IMR-90 (cell line): Measurements from ENCODE around the gene SLC25A26. TPM values are rescaled to one million over a fixed set of nuclear protein-coding genes. Genes with fewer than 3 reads are reported as not detected.

ENCODE experiments used
- ATAC-seq: fragments of 200-7000 bp; cut with Tn5 transposase; 2 replicates; pipeline ENCODE4 v1.9.1; 2020; ENCODE audit warnings: low read depth, mild to moderate bottlenecking, moderate library complexity
- BruUV-seq: library from RNA; stranded (reverse); fragments of 400-500 nt; replicated peaks from 2 replicates; lab custom pipeline; 2021; lab: Mats Ljungman, UMichigan
- CTCF ChIA-PET: fragments of 300-600 bp; formaldehyde crosslinking; extraction: SDS; loops from one replicate; lab custom pipeline; 2021; ENCODE audit warnings: antibody characterized with exemption; lab: Yijun Ruan, JAX
- POLR2A ChIA-PET: fragments of 300-600 bp; sonication (Branson Sonifier 250); formaldehyde crosslinking; loops from one replicate; lab custom pipeline; 2022; ENCODE audit warnings: antibody characterized with exemption; ENCODE audit not compliant: unreplicated experiment; lab: Charles Lee
- DNase-seq: peaks from one replicate; pipeline ENCODE4 v3.0.0; 2013
- H2AFZ ChIP-seq: replicated peaks from 2 replicates; pipeline ENCODE3; 2013; ENCODE audit warnings: low read length, mild to moderate bottlenecking; ENCODE audit not compliant: poor library complexity
- H2AK5ac ChIP-seq: 2 replicates; pipeline ENCODE4 v1.6.1; 2013; ENCODE audit warnings: low read depth, low read length, inconsistent platforms
- H2AK9ac ChIP-seq: replicated peaks from 2 replicates; pipeline ENCODE3; 2013; ENCODE audit warnings: mild to moderate bottlenecking, low read depth, low read length, moderate library complexity; ENCODE audit not compliant: poor library complexity
- H2BK120ac ChIP-seq: 2 replicates; pipeline ENCODE4 v1.6.1; 2013; ENCODE audit warnings: low read depth, low read length, inconsistent platforms
- H2BK15ac ChIP-seq: 3 replicates; pipeline ENCODE4 v1.6.1; 2013; ENCODE audit warnings: low read depth, low read length, inconsistent platforms
- H2BK20ac ChIP-seq: 2 replicates; pipeline ENCODE4 v1.6.1; 2013; ENCODE audit warnings: low read depth, mild to moderate bottlenecking, inconsistent platforms, low read length, moderate library complexity
- H2BK5ac ChIP-seq: 2 replicates; pipeline ENCODE4 v1.6.1; 2013; ENCODE audit warnings: mild to moderate bottlenecking, low read depth, low read length, inconsistent platforms; ENCODE audit not compliant: poor library complexity, severe bottlenecking
- H3K14ac ChIP-seq: replicated peaks from 2 replicates; pipeline ENCODE4 v1.6.1; 2013; ENCODE audit warnings: low read depth, low read length, inconsistent platforms
- H3K18ac ChIP-seq: 2 replicates; pipeline ENCODE4 v1.6.1; 2013; ENCODE audit warnings: low read depth, low read length, control low read depth
- H3K23ac ChIP-seq: 2 replicates; pipeline ENCODE4 v1.6.1; 2013; ENCODE audit warnings: low read depth, low read length, inconsistent platforms
- H3K27ac ChIP-seq: 2 replicates; pipeline ENCODE4 v1.5.1; 2013; ENCODE audit warnings: mild to moderate bottlenecking, control low read depth, low read length; ENCODE audit not compliant: insufficient read depth
- H3K27me3 ChIP-seq: 2 replicates; pipeline ENCODE4 v1.6.1; 2013; ENCODE audit warnings: low read length; ENCODE audit not compliant: control insufficient read depth, insufficient read depth
- H3K36me3 ChIP-seq: 2 replicates; pipeline ENCODE4 v1.6.1; 2013; ENCODE audit warnings: low read length, mixed read lengths; ENCODE audit not compliant: control insufficient read depth, insufficient read depth
- H3K4ac ChIP-seq: 2 replicates; pipeline ENCODE4 v1.6.1; 2013; ENCODE audit warnings: low read depth, low read length, inconsistent platforms
- H3K4me1 ChIP-seq: 2 replicates; pipeline ENCODE4 v1.6.1; 2013; ENCODE audit warnings: low read length, mixed read lengths; ENCODE audit not compliant: control insufficient read depth, insufficient read depth
- H3K4me2 ChIP-seq: 2 replicates; pipeline ENCODE4 v1.6.1; 2013; ENCODE audit warnings: low read depth, mild to moderate bottlenecking, control low read depth, low read length, moderate library complexity
- H3K4me3 ChIP-seq: 2 replicates; pipeline ENCODE4 v1.5.1; 2013; ENCODE audit warnings: low read depth, mild to moderate bottlenecking, control low read depth, low read length, moderate library complexity; ENCODE audit not compliant: insufficient read depth
- H3K56ac ChIP-seq: 2 replicates; pipeline ENCODE4 v1.6.1; 2013; ENCODE audit warnings: low read length, inconsistent platforms; ENCODE audit not compliant: insufficient read depth; ENCODE audit errors: extremely low read depth
- H3K79me1 ChIP-seq, 2 experiments: 2 replicates each; pipeline ENCODE4 v1.6.1; 2013; ENCODE audit warnings: low read length in 2 of 2, inconsistent platforms in 1 of 2, low read depth in 1 of 2
- H3K9ac ChIP-seq: 2 replicates; pipeline ENCODE4 v1.6.1; 2013; ENCODE audit warnings: low read depth, low read length, control low read depth
- H3K9me1 ChIP-seq: 2 replicates; pipeline ENCODE4 v1.6.1; 2013; ENCODE audit warnings: low read length, inconsistent platforms; ENCODE audit not compliant: insufficient read depth
- H3K9me3 ChIP-seq: 2 replicates; pipeline ENCODE4 v1.6.1; 2013; ENCODE audit warnings: low read length; ENCODE audit not compliant: control insufficient read depth, insufficient read depth
- H4K20me1 ChIP-seq: 2 replicates; pipeline ENCODE4 v1.6.1; 2013; ENCODE audit warnings: low read length, inconsistent platforms; ENCODE audit not compliant: insufficient read depth
- H4K5ac ChIP-seq: 2 replicates; pipeline ENCODE4 v1.6.1; 2013; ENCODE audit warnings: mild to moderate bottlenecking, low read depth, low read length, control low read depth
- H4K8ac ChIP-seq, 2 experiments: 2 replicates each; pipeline ENCODE4 v1.6.1; 2013; ENCODE audit warnings: low read depth in 2 of 2, low read length in 2 of 2, control low read depth in 1 of 2, inconsistent platforms in 1 of 2
- H4K91ac ChIP-seq: 2 replicates; pipeline ENCODE4 v1.6.1; 2013; ENCODE audit warnings: low read depth, low read length, inconsistent platforms; ENCODE audit not compliant: insufficient read depth
- BHLHE40 ChIP-seq: fragments of 150-350 bp; IDR thresholded peaks from 2 replicates; pipeline ENCODE4 v1.6.1; 2016; ENCODE audit warnings: mild to moderate bottlenecking, low read depth, low read length
- CHD1 ChIP-seq: IDR thresholded peaks from 2 replicates; pipeline ENCODE4 v1.6.1; 2012; ENCODE audit warnings: low read depth, low read length, improper control_type of control experiment
- MXI1 ChIP-seq: IDR thresholded peaks from 2 replicates; pipeline ENCODE4 v1.6.1; 2012; ENCODE audit warnings: low read depth, mild to moderate bottlenecking, low read length, moderate library complexity, borderline replicate concordance
- POLR2A ChIP-seq: IDR thresholded peaks from 2 replicates; pipeline ENCODE4 v1.6.1; 2012; ENCODE audit warnings: mild to moderate bottlenecking, low read depth, low read length
- WGBS, 2 experiments: methylation state at CpG; one replicate each; pipeline versions ENCODE4 v1.1.5 to v1.1.7; 2013; ENCODE audit warnings: missing lambda C conversion rate in 2 of 2; ENCODE audit not compliant: insufficient read length in 1 of 2; ENCODE audit errors: extremely low coverage in 2 of 2; 5-methylcytosine and 5-hydroxymethylcytosine counted together
- dilution Hi-C: fragments of 300-500 bp; cut with HindIII; formaldehyde crosslinking; loops from one replicate; pipeline ENCODE4 v1.14.3; 2018; ENCODE audit warnings: low sequenced_read_pairs; ENCODE audit not compliant: unreplicated experiment
- in situ Hi-C: fragments of 300-500 bp; cut with MboI; formaldehyde crosslinking; loops from 3 replicates; pipeline ENCODE4 v1.14.3; 2019; ENCODE audit warnings: low sequenced_read_pairs, inconsistent platforms, mixed read lengths
- intact Hi-C: fragments of 100-400 bp; cut with micrococcal nuclease; formaldehyde crosslinking; loops from 2 replicates; pipeline ENCODE4 v1.10.0; 2022
- polyA plus RNA-seq, 3 experiments: library from polyadenylated mRNA; depleted of rRNA; stranded (reverse); fragments of >200 nt; gene quantifications; 2 replicates each; pipeline ENCODE4 v1.2.3, GENCODE V29; 2012; ENCODE audit warnings: low replicate concordance in 1 of 3
- total RNA-seq: library from RNA; depleted of rRNA; stranded (reverse); fragments of >200 nt; gene quantifications from 2 replicates; pipeline ENCODE4 v1.2.3, GENCODE V29; 2012

Gene SLC25A26
- total and polyA plus RNA-seq, 2 of the 4 experiments (the other 2 are of a cell fraction), result 10.9 to 12.7 TPM

DNA sequence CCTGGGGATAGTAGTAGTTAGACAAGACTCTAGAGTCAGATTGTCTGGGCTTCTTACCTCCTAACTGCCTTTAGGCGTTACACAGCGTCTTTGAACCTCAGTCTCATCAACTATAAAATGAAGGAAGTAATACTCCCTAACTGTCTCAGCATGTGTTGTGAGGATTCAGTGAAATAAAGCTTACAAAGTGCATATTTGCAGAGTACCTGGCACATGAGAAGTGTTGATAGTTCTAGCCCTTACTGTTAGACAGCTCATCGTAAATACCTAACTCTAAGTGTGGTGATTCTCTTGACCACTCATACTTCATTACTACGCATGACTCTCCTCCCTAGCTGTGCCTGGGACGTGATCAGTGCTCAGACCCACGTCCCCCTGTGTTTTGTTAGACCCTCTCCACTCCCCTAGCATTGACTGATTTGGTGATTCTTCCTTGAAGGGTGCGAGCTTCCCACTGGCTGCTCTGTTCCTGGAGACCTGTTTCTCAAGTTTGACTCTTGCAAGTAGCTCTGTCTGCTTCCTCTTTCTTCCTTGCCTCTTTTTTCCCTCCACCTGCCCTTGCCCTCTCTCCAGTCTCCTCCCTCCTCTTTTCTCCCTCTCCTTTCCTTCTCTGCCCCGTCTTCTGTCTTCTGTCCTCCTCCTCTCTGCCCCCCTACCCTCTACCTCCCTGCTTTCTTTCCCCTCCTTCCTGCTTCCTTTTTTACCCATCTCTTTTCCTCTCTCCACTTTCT, 124.2 kb downstream of the SLC25A26 start:
- POLR2A ChIA-PET, result no interaction called here
- no peak for TF ChIP-seq MXI1
- no peak for TF ChIP-seq CHD1
- no peak for TF ChIP-seq POLR2A
- no peak for TF ChIP-seq BHLHE40
- CTCF ChIA-PET, result no interaction called here
- Histone ChIP-seq H3K18ac (no peak overlapping the region), H3K56ac (no peak overlapping the region), H2BK120ac (no peak overlapping the region), H2AFZ (no peak overlapping the region), H4K5ac (no peak overlapping the region), H3K27ac (no peak overlapping the region), H3K4me2 (no peak overlapping the region), H3K23ac (no peak overlapping the region), H2BK20ac (no peak overlapping the region), H2AK5ac (no peak overlapping the region), H2AK9ac (no peak overlapping the region), H4K8ac (no peak overlapping the region), H3K4me1 (peaks cover under 1% of the 10 kb centered on the region; the same call in 1 of the 2 replicates), H3K79me1 (no peaks in the 10 kb centered on the region), H2BK5ac (no peak overlapping the region), H3K9me1 (no peaks in the 10 kb centered on the region), H3K4me3 (no peak overlapping the region), H3K14ac (no peak overlapping the region), H3K27me3 (no peaks in the 10 kb centered on the region), H4K20me1 (no peaks in the 10 kb centered on the region), H3K36me3 (no peaks in the 10 kb centered on the region), H3K4ac (no peak overlapping the region), H3K9ac (no peak overlapping the region), H2BK15ac (no peak overlapping the region), H4K91ac (no peak overlapping the region), H3K9me3 (no peaks in the 10 kb centered on the region)
- DNase-seq, result no peak
- intact Hi-C loops, result no loop called here
- dilution Hi-C loops, result no loop called here
- ATAC-seq, result no peak
- BruUV-seq, result no TSS peak
- in situ Hi-C loops, result no loop called here
- WGBS, 2 experiments, result 100% methylated on average over 4 of the region's 8 CpGs; no CpG with 5 or more reads in 1 of the 2 experiments
